Measurements from ENCODE around the gene GABRA6. TPM values are rescaled to one million over a fixed set of nuclear protein-coding genes. Genes with fewer than 3 reads are reported as not detected.

The GABRA6 gene
- total and polyA plus RNA-seq, 8 donors, result not detected

DNA sequence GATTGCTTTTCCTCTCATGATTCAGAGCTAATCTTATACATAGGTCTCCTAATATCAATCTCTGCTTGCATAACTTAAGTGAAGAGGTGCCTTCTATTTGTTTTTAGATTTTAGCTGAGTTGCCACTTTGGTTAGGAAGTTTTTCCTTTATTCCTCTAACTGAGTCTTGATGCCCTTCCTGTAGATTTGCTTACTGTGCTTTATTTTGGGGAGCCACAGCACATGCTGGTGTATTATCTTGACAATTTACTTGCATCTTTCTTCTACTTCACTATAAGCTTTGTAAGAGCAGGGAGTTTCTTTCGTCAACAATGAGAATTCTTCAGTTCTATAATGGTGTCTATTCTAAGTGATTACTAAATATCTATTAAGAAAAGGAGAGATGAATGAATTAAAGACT, 54.9 kb downstream of the GABRA6 start:
- TF ChIP-seq, protein P1, sequence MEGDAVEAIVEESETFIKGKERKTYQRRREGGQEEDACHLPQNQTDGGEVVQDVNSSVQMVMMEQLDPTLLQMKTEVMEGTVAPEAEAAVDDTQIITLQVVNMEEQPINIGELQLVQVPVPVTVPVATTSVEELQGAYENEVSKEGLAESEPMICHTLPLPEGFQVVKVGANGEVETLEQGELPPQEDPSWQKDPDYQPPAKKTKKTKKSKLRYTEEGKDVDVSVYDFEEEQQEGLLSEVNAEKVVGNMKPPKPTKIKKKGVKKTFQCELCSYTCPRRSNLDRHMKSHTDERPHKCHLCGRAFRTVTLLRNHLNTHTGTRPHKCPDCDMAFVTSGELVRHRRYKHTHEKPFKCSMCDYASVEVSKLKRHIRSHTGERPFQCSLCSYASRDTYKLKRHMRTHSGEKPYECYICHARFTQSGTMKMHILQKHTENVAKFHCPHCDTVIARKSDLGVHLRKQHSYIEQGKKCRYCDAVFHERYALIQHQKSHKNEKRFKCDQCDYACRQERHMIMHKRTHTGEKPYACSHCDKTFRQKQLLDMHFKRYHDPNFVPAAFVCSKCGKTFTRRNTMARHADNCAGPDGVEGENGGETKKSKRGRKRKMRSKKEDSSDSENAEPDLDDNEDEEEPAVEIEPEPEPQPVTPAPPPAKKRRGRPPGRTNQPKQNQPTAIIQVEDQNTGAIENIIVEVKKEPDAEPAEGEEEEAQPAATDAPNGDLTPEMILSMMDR (IDR thresholded peaks at IDR 0.05), result no peak
- no peak overlapping the region for H3K27ac ChIP-seq
- no peak for DNase-seq
- ATAC-seq, result no peak
- H3K4me1 ChIP-seq, result no peaks in the 10 kb centered on the region
- H3K36me3 ChIP-seq, result no peaks in the 10 kb centered on the region
- H3K4me3 ChIP-seq, result no peak overlapping the region
- H3K9me3 ChIP-seq, result no peaks in the 10 kb centered on the region
- intact Hi-C loops (cut with DNase I), result no loop called here
- H3K27me3 ChIP-seq, result no peaks in the 10 kb centered on the region

DNA sequence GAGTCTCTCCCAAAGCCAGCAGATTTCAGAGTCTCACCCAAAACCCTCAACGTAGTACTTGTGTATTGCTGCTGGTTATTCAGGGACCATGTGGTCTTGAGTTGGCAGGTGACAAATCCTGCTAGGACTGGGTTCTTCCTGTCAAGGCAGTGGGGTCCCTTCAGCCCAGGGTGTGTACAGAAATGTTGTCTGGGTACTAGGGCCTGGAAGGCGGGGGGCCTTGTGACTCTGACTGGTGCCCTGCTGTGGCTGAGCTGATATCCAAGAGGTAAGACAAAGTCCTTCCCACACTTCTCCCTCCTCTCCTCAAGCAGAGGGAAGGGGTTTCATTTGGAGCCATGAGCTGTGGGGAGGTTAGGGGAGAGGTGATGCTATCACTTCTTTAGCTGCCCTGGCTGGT, 58.8 kb downstream of the GABRA6 start:
- H3K27me3 ChIP-seq, result no peaks in the 10 kb centered on the region
- H3K9me3 ChIP-seq, result peaks cover 0 to 2% of the 10 kb centered on the region in 2 donors
- intact Hi-C loops (cut with DNase I), result no loop called here
- ATAC-seq (no peak), DNase-seq (no peak)
- no peaks in the 10 kb centered on the region for H3K4me1 ChIP-seq
- TF ChIP-seq, protein P1 (IDR thresholded peaks at IDR 0.05), result no peak
- H3K36me3 ChIP-seq, result no peaks in the 10 kb centered on the region
- H3K4me3 ChIP-seq, result no peak overlapping the region
- no peak overlapping the region for H3K27ac ChIP-seq

DNA sequence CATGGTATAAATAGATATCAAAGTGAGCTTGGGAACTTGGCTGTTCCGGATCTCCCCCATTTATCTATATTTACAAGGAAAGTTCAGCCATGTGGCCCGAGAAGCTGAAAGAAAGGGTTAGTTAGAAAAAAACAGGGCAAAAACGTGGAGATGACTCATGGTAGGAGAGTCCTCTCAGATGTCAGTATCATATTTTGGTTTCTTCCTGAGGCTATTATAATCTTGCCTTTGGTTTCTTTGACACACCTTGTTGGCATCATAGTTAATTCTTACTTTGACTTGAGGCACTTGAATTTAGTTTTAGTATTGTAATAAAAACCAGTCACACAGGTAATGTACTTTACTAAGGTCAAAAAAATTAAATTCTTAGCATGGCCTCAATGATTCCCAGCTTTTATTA, 59.9 kb downstream of the GABRA6 start:
- H3K4me1 ChIP-seq, result no peaks in the 10 kb centered on the region
- no peaks in the 10 kb centered on the region for H3K36me3 ChIP-seq
- no peak overlapping the region for H3K27ac ChIP-seq
- H3K9me3 ChIP-seq, result peaks cover 0 to 2% of the 10 kb centered on the region in 2 donors
- no peak for DNase-seq
- H3K4me3 ChIP-seq, result no peak overlapping the region
- TF ChIP-seq, protein P1 (IDR thresholded peaks at IDR 0.05), result no peak
- intact Hi-C loops (cut with DNase I), result no loop called here
- ATAC-seq, result no peak
- H3K27me3 ChIP-seq, result no peaks in the 10 kb centered on the region

DNA sequence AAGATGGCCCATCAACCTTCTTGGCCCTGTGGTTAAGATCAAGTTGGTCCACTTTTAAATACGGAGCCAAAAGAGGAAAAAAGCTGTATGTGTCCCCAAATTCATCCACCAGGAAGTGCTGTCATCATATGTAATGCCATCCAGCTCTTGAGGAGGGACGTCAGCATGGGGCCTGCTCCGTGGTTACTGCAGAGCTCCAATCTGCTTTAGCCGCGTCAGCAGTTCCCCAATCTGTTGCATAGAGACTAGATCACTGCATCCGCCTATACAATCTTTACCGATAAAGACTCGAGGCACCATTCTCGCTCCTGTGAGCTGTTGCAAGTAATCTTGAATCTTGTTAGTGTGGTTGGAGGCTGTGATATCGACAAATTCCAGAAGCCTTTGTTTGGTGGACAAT, 65.7 kb downstream of the GABRA6 start:
- TF ChIP-seq, protein P1 (IDR thresholded peaks at IDR 0.05), result no peak
- no peak overlapping the region for H3K4me3 ChIP-seq
- intact Hi-C loops (cut with DNase I), result no loop called here
- H3K27me3 ChIP-seq, result no peaks in the 10 kb centered on the region
- no peaks in the 10 kb centered on the region for H3K4me1 ChIP-seq
- peaks cover 0 to 2% of the 10 kb centered on the region in 2 donors for H3K9me3 ChIP-seq
- no peak overlapping the region for H3K27ac ChIP-seq
- DNase-seq (no peak), ATAC-seq (no peak)
- no peaks in the 10 kb centered on the region for H3K36me3 ChIP-seq

Other genes starting within 250 kb of the GABRA6 start
- 1 to 10 TPM in 1 of 2 donors, under 1 TPM in 1; 0.50 to 1.7 TPM for gene GABRB2, start 139.0 kb upstream of the GABRA6 start, total RNA-seq
- gene GABRB2, start 139.0 kb upstream of the GABRA6 start, polyA plus RNA-seq (ENCODE audit: insufficient read length in 6 of 6), result 1 to 10 TPM; 1.2 to 3.1 (median 1.6) TPM
- not detected for gene GABRA1, start 162.4 kb downstream of the GABRA6 start, total RNA-seq
- gene GABRA1, start 162.4 kb downstream of the GABRA6 start, polyA plus RNA-seq (ENCODE audit: insufficient read length in 6 of 6), result 1 to 10 TPM in 1 of 6 donors, under 1 TPM in 5; 0.35 to 1.4 (median 0.71) TPM

Data from left lung (tissue), 10 donors.